ENCODE results near the gene NFATC2. TPM values are rescaled to one million over a fixed set of nuclear protein-coding genes. Genes with fewer than 3 reads are reported as not detected.

NFATC2 gene
- total RNA-seq: 10 to 100 TPM; 49.0 to 75.9 (median 67.0) TPM
- total RNA-seq (2013): 48.2 TPM
- 67.1 to 209 (median 104) reads per million in 29 experiments for total RNA-seq

GRCh38 chr20:51542571-51543421 lies at the start of gene NFATC2:
Gene NFATC2, minus strand, starts transcription at chr20:51542719. Its CDS starts 220 bp downstream, at chr20:51542499.
- H3K4me3 ChIP-seq (ENCODE audit: control insufficient read depth in 1 of 2, extremely low read depth in 1 of 2, low read length in 1 of 2): peak within 1 kb of the TSS; percentile 90 to 96
- CTCF ChIA-PET: interaction anchor here in 1 of 2 donors (0.5 to 2.7 kb wide), 17 partner anchors 10 to 157 kb away, joined by 3 to 14 read pairs (median 4); no protein-coding TSS in a partner anchor
- DNase-seq (peak in 33 of 35 experiments; percentile 12 to 80 (median 40)), ATAC-seq (replicated peaks in 1 of 4) (peak; percentile 35 to 59 (median 58))
- 9% methylated on average over 28 of the region's 67 CpGs for WGBS (ENCODE audit: insufficient coverage)
- H3K4me1 Mint-ChIP-seq: peaks cover 41 to 43% (median 41%) of the 10 kb centered on the region in 3 donors
- peaks cover 3 to 12% of the 10 kb centered on the region in 2 donors for H3K36me3 ChIP-seq (ENCODE audit: control insufficient read depth in 2 of 2, extremely low read depth in 1 of 2, insufficient read depth in 1 of 2, low read length in 1 of 2)
- H3K27ac ChIP-seq (ENCODE audit: low read length): peak within 1 kb of the TSS; percentile 97
- POLR2A ChIA-PET: interaction anchor here (0.6 to 2.0 kb wide), 11 partner anchors 8 to 939 kb away, joined by 3 to 10 read pairs (median 5); no protein-coding TSS in a partner anchor
- H3K27me3 Mint-ChIP-seq: no peaks in the 10 kb centered on the region
- H3K9me3 ChIP-seq: no peaks in the 10 kb centered on the region
- peak within 1 kb of the TSS; percentile 98 to 99 (median 99) for H3K4me3 Mint-ChIP-seq
- peaks cover 18% of the 10 kb centered on the region for H3K36me3 Mint-ChIP-seq
- peaks cover 7 to 47% of the 10 kb centered on the region in 2 experiments for H3K4me1 ChIP-seq (ENCODE audit: control insufficient read depth in 1 of 2, extremely low read depth in 1 of 2, insufficient read depth in 2 of 2, low read length in 2 of 2)
- peaks cover 0 to 6% (median 0%) of the 10 kb centered on the region in 3 donors for H3K9me3 Mint-ChIP-seq
- peak within 1 kb of the TSS; percentile 94 for H3K27ac Mint-ChIP-seq
- no peaks in the 10 kb centered on the region for H3K27me3 ChIP-seq (replicated peaks in 1 of 2; ENCODE audit: control insufficient read depth in 2 of 2, extremely low read depth in 1 of 2, insufficient read depth in 2 of 2, low read length in 1 of 2)

- Histone ChIP-seq H3K36me3 (ENCODE audit: control insufficient read depth in 2 of 2, extremely low read depth in 1 of 2, insufficient read depth in 1 of 2, low read length in 1 of 2) (no peaks in the 10 kb centered on the region), H3K27me3 (replicated peaks in 1 of 2; ENCODE audit: control insufficient read depth in 2 of 2, extremely low read depth in 1 of 2, insufficient read depth in 2 of 2, low read length in 1 of 2) (peaks cover 0 to 3% of the 10 kb centered on the region in 2 experiments), H3K9me3 (no peaks in the 10 kb centered on the region), H3K4me1 (ENCODE audit: control insufficient read depth in 1 of 2, extremely low read depth in 1 of 2, insufficient read depth in 2 of 2, low read length in 2 of 2) (peaks cover 0 to 8% of the 10 kb centered on the region in 2 experiments), H3K4me3 (ENCODE audit: control insufficient read depth in 1 of 2, extremely low read depth in 1 of 2, low read length in 1 of 2) (no peak overlapping the region), H3K27ac (ENCODE audit: low read length) (no peak overlapping the region)
- no peak for DNase-seq
- POLR2A ChIA-PET: no interaction called here
- no peak overlapping the region for H3K4me3 Mint-ChIP-seq
- H3K36me3 Mint-ChIP-seq: no peaks in the 10 kb centered on the region
- WGBS (ENCODE audit: insufficient coverage): 100% methylated on average over 6 of the region's 10 CpGs
- no peak for ATAC-seq (replicated peaks in 1 of 4)
- H3K27ac Mint-ChIP-seq: no peak overlapping the region
- peaks cover 8 to 16% (median 12%) of the 10 kb centered on the region in 3 donors for H3K4me1 Mint-ChIP-seq
- no peaks in the 10 kb centered on the region for H3K27me3 Mint-ChIP-seq
- CTCF ChIA-PET: no interaction called here
- H3K9me3 Mint-ChIP-seq: no peaks in the 10 kb centered on the region
Measured at GRCh38 chr20:51591871-51592270, 49.4 kb upstream of the NFATC2 start.

GRCh38 chr20:51588762-51589161 lies 46.2 kb upstream of the NFATC2 start:
- POLR2A ChIA-PET: no interaction called here
- CTCF ChIA-PET: interaction anchor here in 1 of 2 donors (0.7 to 0.8 kb wide), 3 partner anchors 8 to 203 kb away, joined by 3 read pairs; partner anchors contain the start of gene NFATC2

GRCh38 chr20:51587145-51587544 lies 44.6 kb upstream of the NFATC2 start:
- no peaks in the 10 kb centered on the region for H3K36me3 Mint-ChIP-seq
- ChIA-PET CTCF (no interaction called here), POLR2A (no interaction called here)
- no peaks in the 10 kb centered on the region for H3K27me3 Mint-ChIP-seq
- no peak for ATAC-seq (replicated peaks in 1 of 4)
- Histone ChIP-seq H3K4me3 (ENCODE audit: control insufficient read depth in 1 of 2, extremely low read depth in 1 of 2, low read length in 1 of 2) (no peak overlapping the region), H3K9me3 (no peaks in the 10 kb centered on the region), H3K36me3 (ENCODE audit: control insufficient read depth in 2 of 2, extremely low read depth in 1 of 2, insufficient read depth in 1 of 2, low read length in 1 of 2) (no peaks in the 10 kb centered on the region), H3K27me3 (replicated peaks in 1 of 2; ENCODE audit: control insufficient read depth in 2 of 2, extremely low read depth in 1 of 2, insufficient read depth in 2 of 2, low read length in 1 of 2) (no peaks in the 10 kb centered on the region), H3K4me1 (ENCODE audit: control insufficient read depth in 1 of 2, extremely low read depth in 1 of 2, insufficient read depth in 2 of 2, low read length in 2 of 2) (peaks cover 0 to 5% of the 10 kb centered on the region in 2 experiments), H3K27ac (ENCODE audit: low read length) (no peak overlapping the region)
- whole genome bisulfite sequencing (ENCODE audit: insufficient coverage): no CpG with 5 or more reads among the region's 4 CpGs
- no peaks in the 10 kb centered on the region for H3K9me3 Mint-ChIP-seq
- no peak overlapping the region for H3K4me3 Mint-ChIP-seq
- H3K4me1 Mint-ChIP-seq: peaks cover 6% of the 10 kb centered on the region in 3 donors
- no peak for DNase-seq
- no peak overlapping the region for H3K27ac Mint-ChIP-seq

More at GRCh38 chr20:51588762-51589161, 46.2 kb upstream of the NFATC2 start:
- Mint-ChIP-seq H3K36me3 (no peaks in the 10 kb centered on the region), H3K9me3 (no peaks in the 10 kb centered on the region), H3K4me3 (no peak overlapping the region), H3K27ac (no peak overlapping the region), H3K4me1 (peaks cover 6 to 9% (median 6%) of the 10 kb centered on the region in 3 donors), H3K27me3 (no peaks in the 10 kb centered on the region)
- peaks cover 0 to 5% of the 10 kb centered on the region in 2 experiments for H3K4me1 ChIP-seq (ENCODE audit: control insufficient read depth in 1 of 2, extremely low read depth in 1 of 2, insufficient read depth in 2 of 2, low read length in 2 of 2)
- ATAC-seq (replicated peaks in 1 of 4) (no peak), DNase-seq (no peak)
- WGBS (ENCODE audit: insufficient coverage): 40% methylated on average over 1 of the region's 3 CpGs
- no peaks in the 10 kb centered on the region for H3K36me3 ChIP-seq (ENCODE audit: control insufficient read depth in 2 of 2, extremely low read depth in 1 of 2, insufficient read depth in 1 of 2, low read length in 1 of 2)
- H3K27ac ChIP-seq (ENCODE audit: low read length): no peak overlapping the region
- no peak overlapping the region for H3K4me3 ChIP-seq (ENCODE audit: control insufficient read depth in 1 of 2, extremely low read depth in 1 of 2, low read length in 1 of 2)
- no peaks in the 10 kb centered on the region for H3K27me3 ChIP-seq (replicated peaks in 1 of 2; ENCODE audit: control insufficient read depth in 2 of 2, extremely low read depth in 1 of 2, insufficient read depth in 2 of 2, low read length in 1 of 2)
- no peaks in the 10 kb centered on the region for H3K9me3 ChIP-seq

GRCh38 chr20:51586005-51586440 lies 43.5 kb upstream of the NFATC2 start:
- peaks cover 6% of the 10 kb centered on the region in 3 donors for H3K4me1 Mint-ChIP-seq
- H3K9me3 ChIP-seq: no peaks in the 10 kb centered on the region
- H3K9me3 Mint-ChIP-seq: no peaks in the 10 kb centered on the region
- no peaks in the 10 kb centered on the region for H3K36me3 Mint-ChIP-seq
- H3K27ac ChIP-seq (ENCODE audit: low read length): no peak overlapping the region
- H3K27ac Mint-ChIP-seq: no peak overlapping the region
- peaks cover 0 to 5% of the 10 kb centered on the region in 2 experiments for H3K4me1 ChIP-seq (ENCODE audit: control insufficient read depth in 1 of 2, extremely low read depth in 1 of 2, insufficient read depth in 2 of 2, low read length in 2 of 2)
- no peaks in the 10 kb centered on the region for H3K36me3 ChIP-seq (ENCODE audit: control insufficient read depth in 2 of 2, extremely low read depth in 1 of 2, insufficient read depth in 1 of 2, low read length in 1 of 2)
- no peak for DNase-seq
- no peaks in the 10 kb centered on the region for H3K27me3 ChIP-seq (replicated peaks in 1 of 2; ENCODE audit: control insufficient read depth in 2 of 2, extremely low read depth in 1 of 2, insufficient read depth in 2 of 2, low read length in 1 of 2)
- ChIA-PET CTCF (no interaction called here), POLR2A (no interaction called here)
- no peak overlapping the region for H3K4me3 Mint-ChIP-seq
- WGBS (ENCODE audit: insufficient coverage): 73% methylated on average over 4 of the region's 4 CpGs
- no peak overlapping the region for H3K4me3 ChIP-seq (ENCODE audit: control insufficient read depth in 1 of 2, extremely low read depth in 1 of 2, low read length in 1 of 2)
- no peak for ATAC-seq (replicated peaks in 1 of 4)
- H3K27me3 Mint-ChIP-seq: no peaks in the 10 kb centered on the region

GRCh38 chr20:51585148-51585547 lies 42.6 kb upstream of the NFATC2 start:
- Mint-ChIP-seq H3K4me3 (no peak overlapping the region), H3K36me3 (no peaks in the 10 kb centered on the region), H3K27me3 (no peaks in the 10 kb centered on the region), H3K9me3 (no peaks in the 10 kb centered on the region), H3K4me1 (peaks cover 6% of the 10 kb centered on the region in 3 donors), H3K27ac (no peak overlapping the region)
- H3K4me1 ChIP-seq (ENCODE audit: control insufficient read depth in 1 of 2, extremely low read depth in 1 of 2, insufficient read depth in 2 of 2, low read length in 2 of 2): peaks cover 0 to 5% of the 10 kb centered on the region in 2 experiments
- no peak overlapping the region for H3K27ac ChIP-seq (ENCODE audit: low read length)
- POLR2A ChIA-PET: no interaction called here
- H3K36me3 ChIP-seq (ENCODE audit: control insufficient read depth in 2 of 2, extremely low read depth in 1 of 2, insufficient read depth in 1 of 2, low read length in 1 of 2): no peaks in the 10 kb centered on the region
- 85% methylated on average over 3 of the region's 4 CpGs for WGBS (ENCODE audit: insufficient coverage)
- no peaks in the 10 kb centered on the region for H3K27me3 ChIP-seq (replicated peaks in 1 of 2; ENCODE audit: control insufficient read depth in 2 of 2, extremely low read depth in 1 of 2, insufficient read depth in 2 of 2, low read length in 1 of 2)
- no peak for ATAC-seq (replicated peaks in 1 of 4)
- H3K9me3 ChIP-seq: no peaks in the 10 kb centered on the region
- no peak overlapping the region for H3K4me3 ChIP-seq (ENCODE audit: control insufficient read depth in 1 of 2, extremely low read depth in 1 of 2, low read length in 1 of 2)
- CTCF ChIA-PET: no interaction called here
- no peak for DNase-seq
